ENCODE data around the gene GBP1. TPM values are rescaled to one million over a fixed set of nuclear protein-coding genes. Genes with fewer than 3 reads are reported as not detected.
A peak's percentile ranks its signal among the peaks of the same experiment; 100 is the strongest.

Gene GBP1, protein sequence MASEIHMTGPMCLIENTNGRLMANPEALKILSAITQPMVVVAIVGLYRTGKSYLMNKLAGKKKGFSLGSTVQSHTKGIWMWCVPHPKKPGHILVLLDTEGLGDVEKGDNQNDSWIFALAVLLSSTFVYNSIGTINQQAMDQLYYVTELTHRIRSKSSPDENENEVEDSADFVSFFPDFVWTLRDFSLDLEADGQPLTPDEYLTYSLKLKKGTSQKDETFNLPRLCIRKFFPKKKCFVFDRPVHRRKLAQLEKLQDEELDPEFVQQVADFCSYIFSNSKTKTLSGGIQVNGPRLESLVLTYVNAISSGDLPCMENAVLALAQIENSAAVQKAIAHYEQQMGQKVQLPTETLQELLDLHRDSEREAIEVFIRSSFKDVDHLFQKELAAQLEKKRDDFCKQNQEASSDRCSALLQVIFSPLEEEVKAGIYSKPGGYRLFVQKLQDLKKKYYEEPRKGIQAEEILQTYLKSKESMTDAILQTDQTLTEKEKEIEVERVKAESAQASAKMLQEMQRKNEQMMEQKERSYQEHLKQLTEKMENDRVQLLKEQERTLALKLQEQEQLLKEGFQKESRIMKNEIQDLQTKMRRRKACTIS
- total RNA-seq (100 to 1,000 TPM in 1 of 5 experiments, 10 to 100 TPM in 4; 17.1 to 319 (median 51.9) TPM), polyA plus RNA-seq (10 to 100 TPM; 34.3 to 57.5 TPM), total RNA-seq (66.9 reads per million, percentile 77 among the genes with 10 or more reads in this experiment)

DNA sequence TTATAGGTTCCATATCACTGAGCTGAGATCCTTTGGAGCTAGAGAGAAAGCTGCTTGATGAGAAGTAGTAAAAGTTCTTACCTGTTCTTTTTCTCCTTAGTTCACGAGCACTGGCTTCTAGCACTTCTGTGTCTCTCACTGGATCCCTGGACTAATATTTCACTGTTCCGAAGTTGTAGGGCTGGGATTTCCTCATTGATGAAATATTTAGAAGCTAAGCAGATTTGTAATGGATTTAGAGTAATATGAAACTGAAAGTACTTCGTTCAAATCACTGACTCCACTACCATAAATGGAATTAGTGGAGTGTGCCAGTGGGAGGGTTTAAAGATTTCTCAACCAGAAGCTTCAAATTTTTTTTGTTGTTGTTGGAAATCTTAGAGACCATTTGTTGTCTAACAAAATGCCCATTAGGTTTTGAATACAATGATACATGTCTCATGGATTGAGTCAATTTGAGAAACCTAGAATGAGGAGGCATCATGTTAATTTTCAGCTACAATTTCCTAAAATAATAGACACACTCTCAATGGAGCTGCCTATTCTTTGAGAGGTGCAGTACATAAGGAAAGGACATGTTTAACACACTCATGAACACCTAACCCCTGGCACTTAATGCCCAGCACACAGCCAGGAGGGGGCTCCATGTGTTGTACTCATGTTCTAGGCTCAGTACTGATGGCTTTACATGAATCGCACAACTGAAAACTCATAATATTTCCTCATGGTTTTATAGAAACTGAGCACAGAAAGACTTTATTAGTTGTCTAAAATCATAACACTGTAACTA lies at the start of gene GBP1:
Gene GBP1, minus strand, starts transcription at position 130 of the 790 bp plus-strand sequence. CDS start 1,974 bp downstream, outside the sequence.
- Mint-ChIP-seq H3K36me3 (peaks cover 0 to 47% (median 27%) of the 10 kb centered on the region in 5 donors), H3K27ac (peak within 1 kb of the TSS; percentile 90 to 98 (median 95)), H3K4me1 (peaks cover 44 to 74% (median 62%) of the 10 kb centered on the region in 7 donors), H3K4me3 (peak within 1 kb of the TSS; percentile 89 to 97 (median 94)), H3K27me3 (no peaks in the 10 kb centered on the region), H3K9me3 (no peaks in the 10 kb centered on the region)
- DNase-seq (peak in 7 of 9 donors; percentile 34 to 56 (median 52)), ATAC-seq (peak; percentile 88)
- Histone ChIP-seq H3K9me3 (ENCODE audit: control insufficient read depth in 2 of 3, low read length in 3 of 3) (no peaks in the 10 kb centered on the region), H3K4me3 (ENCODE audit: low read length) (peak within 1 kb of the TSS; percentile 56), H3K4me1 (ENCODE audit: control insufficient read depth in 2 of 2, insufficient read depth in 2 of 2, low read length in 2 of 2) (peaks cover 15 to 26% of the 10 kb centered on the region in 2 donors), H3K27ac (ENCODE audit: low read depth, low read length) (peak within 1 kb of the TSS; percentile 89), H3K27me3 (ENCODE audit: control insufficient read depth in 2 of 2, insufficient read depth in 2 of 2, low read length in 2 of 2) (no peaks in the 10 kb centered on the region), H3K36me3 (ENCODE audit: control insufficient read depth in 2 of 3, insufficient read depth in 3 of 3, low read length in 3 of 3) (peaks cover 0 to 8% (median 4%) of the 10 kb centered on the region in 3 experiments)
- ChIA-PET CTCF (interaction anchor here (1.0 to 1.6 kb wide), 5 partner anchors 20 to 208 kb away, joined by 3 to 4 read pairs (median 4); partner anchors contain the start of genes GBP3 and GBP5), POLR2A (interaction anchor here (0.6 to 4.2 kb wide), 12 partner anchors 9 to 420 kb away, joined by 3 to 29 read pairs (median 3); partner anchors contain the start of genes GBP2 and GBP3)
- intact Hi-C loops (cut with micrococcal nuclease) = loop anchor here (1.0 to 5.0 kb wide), 10 partner anchors 30 to 392 kb away; partner anchors contain the start of genes GBP3 (in 2 of the 2), GBP2 (in 1 of the 2), GTF2B (in 1 of the 2) and KYAT3 (in 1 of the 2)

GRCh38 chr1:89114662-89115061 lies 49.7 kb upstream of the GBP1 start:
- no peak for DNase-seq
- Mint-ChIP-seq H3K27me3 (no peaks in the 10 kb centered on the region), H3K4me3 (peak overlapping the region in 1 of 10 donors; percentile 3), H3K36me3 (peaks cover 33 to 67% (median 58%) of the 10 kb centered on the region in 5 donors), H3K27ac (peak overlapping the region in 4 of 9 donors; percentile 2 to 85 (median 58)), H3K4me1 (peaks cover 13 to 43% (median 26%) of the 10 kb centered on the region in 7 donors), H3K9me3 (peaks cover 0 to 3% (median 0%) of the 10 kb centered on the region in 11 donors)
- Histone ChIP-seq H3K27ac (ENCODE audit: low read depth, low read length) (no peak overlapping the region), H3K27me3 (ENCODE audit: control insufficient read depth in 2 of 2, insufficient read depth in 2 of 2, low read length in 2 of 2) (no peaks in the 10 kb centered on the region), H3K9me3 (ENCODE audit: control insufficient read depth in 2 of 3, low read length in 3 of 3) (no peaks in the 10 kb centered on the region), H3K4me3 (ENCODE audit: low read length) (no peak overlapping the region), H3K4me1 (ENCODE audit: control insufficient read depth in 2 of 2, insufficient read depth in 2 of 2, low read length in 2 of 2) (peaks cover 0 to 4% of the 10 kb centered on the region in 2 donors), H3K36me3 (ENCODE audit: control insufficient read depth in 2 of 3, insufficient read depth in 3 of 3, low read length in 3 of 3) (peaks cover 33 to 96% (median 71%) of the 10 kb centered on the region in 3 experiments)
- ATAC-seq = no peak
- intact Hi-C loops (cut with micrococcal nuclease) = loop anchor here in 1 of 2 donors (10.0 kb wide), 1 partner anchor 150 kb away; no protein-coding TSS in a partner anchor
- POLR2A ChIA-PET = interaction anchor here (1.1 kb wide), 1 partner anchor 13 kb away, joined by 4 read pairs; no protein-coding TSS in a partner anchor
- CTCF ChIA-PET = no interaction called here

GRCh38 chr1:89112871-89113613 lies 48.0 kb upstream of the GBP1 start:
- Mint-ChIP-seq H3K36me3 (peaks cover 44 to 83% (median 73%) of the 10 kb centered on the region in 5 donors), H3K4me1 (peaks cover 13 to 47% (median 31%) of the 10 kb centered on the region in 7 donors), H3K27me3 (no peaks in the 10 kb centered on the region), H3K9me3 (peaks cover 0 to 3% (median 0%) of the 10 kb centered on the region in 11 donors), H3K27ac (peak overlapping the region in 8 of 9 donors; percentile 52 to 83 (median 67)), H3K4me3 (no peak overlapping the region)
- no peaks in the 10 kb centered on the region for H3K9me3 ChIP-seq (ENCODE audit: control insufficient read depth in 2 of 3, low read length in 3 of 3)
- H3K36me3 ChIP-seq (ENCODE audit: control insufficient read depth in 2 of 3, insufficient read depth in 3 of 3, low read length in 3 of 3) = peaks cover 24 to 96% (median 69%) of the 10 kb centered on the region in 3 experiments
- no peak overlapping the region for H3K27ac ChIP-seq (ENCODE audit: low read depth, low read length)
- intact Hi-C loops (cut with micrococcal nuclease) = loop anchor here (2.0 to 10.0 kb wide), 2 partner anchors 14 to 152 kb away; partner anchors contain the start of gene GBP2 (in 1 of the 2)
- no peak for DNase-seq
- ATAC-seq = no peak
- no peaks in the 10 kb centered on the region for H3K4me1 ChIP-seq (ENCODE audit: control insufficient read depth in 2 of 2, insufficient read depth in 2 of 2, low read length in 2 of 2)
- no peak overlapping the region for H3K4me3 ChIP-seq (ENCODE audit: low read length)
- CTCF ChIA-PET = no interaction called here
- H3K27me3 ChIP-seq (ENCODE audit: control insufficient read depth in 2 of 2, insufficient read depth in 2 of 2, low read length in 2 of 2) = no peaks in the 10 kb centered on the region
- POLR2A ChIA-PET = interaction anchor here (0.7 to 1.4 kb wide), 2 partner anchors 14 to 269 kb away, joined by 4 to 7 read pairs; no protein-coding TSS in a partner anchor

DNA sequence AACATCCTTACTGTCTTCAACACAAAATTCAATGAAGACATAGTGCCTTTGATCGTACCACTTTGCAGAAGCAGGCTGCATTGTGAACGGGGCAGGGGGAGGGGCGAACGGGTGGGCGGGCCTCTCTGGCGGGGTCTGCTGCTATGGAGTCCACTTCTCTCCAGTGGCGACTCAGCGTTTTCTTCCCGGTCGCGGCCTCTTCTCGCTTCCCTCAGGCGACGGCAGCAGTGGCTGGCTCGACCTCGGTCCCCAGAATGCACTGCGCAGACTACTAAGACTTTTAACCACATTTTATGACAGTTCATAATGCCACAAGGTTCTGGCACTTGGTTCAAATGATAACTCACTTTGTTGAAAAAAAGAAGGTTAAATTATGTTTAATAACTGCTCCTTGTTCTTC lies 39.7 kb upstream of the GBP1 start:
- Histone ChIP-seq H3K27me3 (ENCODE audit: control insufficient read depth in 2 of 2, insufficient read depth in 2 of 2, low read length in 2 of 2) (no peaks in the 10 kb centered on the region), H3K9me3 (ENCODE audit: control insufficient read depth in 2 of 3, low read length in 3 of 3) (no peaks in the 10 kb centered on the region), H3K36me3 (ENCODE audit: control insufficient read depth in 2 of 3, insufficient read depth in 3 of 3, low read length in 3 of 3) (peaks cover 12 to 59% (median 34%) of the 10 kb centered on the region in 3 experiments), H3K4me3 (ENCODE audit: low read length) (no peak overlapping the region), H3K27ac (ENCODE audit: low read depth, low read length) (no peak overlapping the region), H3K4me1 (ENCODE audit: control insufficient read depth in 2 of 2, insufficient read depth in 2 of 2, low read length in 2 of 2) (no peaks in the 10 kb centered on the region)
- Mint-ChIP-seq H3K36me3 (peaks cover 31 to 70% (median 63%) of the 10 kb centered on the region in 5 donors), H3K27ac (peak overlapping the region in 4 of 9 donors; percentile 17 to 71 (median 36)), H3K4me3 (no peak overlapping the region), H3K9me3 (peaks cover 0 to 11% (median 2%) of the 10 kb centered on the region in 11 donors), H3K27me3 (no peaks in the 10 kb centered on the region), H3K4me1 (peaks cover 0 to 14% (median 9%) of the 10 kb centered on the region in 7 donors)
- ATAC-seq = no peak
- ChIA-PET CTCF (no interaction called here), POLR2A (no interaction called here)
- intact Hi-C loops (cut with micrococcal nuclease) = no loop called here
- no peak for DNase-seq

DNA sequence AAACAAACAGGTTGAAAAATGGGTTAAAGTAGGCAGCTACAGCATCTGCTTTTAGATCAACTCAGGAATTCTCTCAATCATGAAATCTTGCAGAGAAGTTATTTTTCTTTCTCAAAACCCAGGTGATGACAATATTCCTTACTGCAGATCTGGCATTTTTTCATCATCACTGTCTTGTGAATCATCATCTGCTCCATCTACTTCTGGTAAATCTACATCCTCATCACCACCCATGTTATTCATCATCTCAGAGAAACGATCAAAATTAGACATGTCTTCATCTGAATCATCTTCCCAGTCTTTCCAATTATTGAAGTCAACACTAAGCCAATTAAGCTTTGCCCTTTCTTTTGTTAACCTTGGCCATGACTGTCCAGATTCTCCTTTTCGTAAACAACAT lies 39.1 kb upstream of the GBP1 start:
- POLR2A ChIA-PET = no interaction called here
- Mint-ChIP-seq H3K9me3 (peaks cover 0 to 11% (median 3%) of the 10 kb centered on the region in 11 donors), H3K4me1 (peaks cover 0 to 13% (median 9%) of the 10 kb centered on the region in 7 donors), H3K27me3 (no peaks in the 10 kb centered on the region), H3K27ac (peak overlapping the region in 4 of 9 donors; percentile 14 to 71 (median 45)), H3K4me3 (no peak overlapping the region), H3K36me3 (peaks cover 26 to 67% (median 57%) of the 10 kb centered on the region in 5 donors)
- Histone ChIP-seq H3K36me3 (ENCODE audit: control insufficient read depth in 2 of 3, insufficient read depth in 3 of 3, low read length in 3 of 3) (peaks cover 10 to 53% (median 28%) of the 10 kb centered on the region in 3 experiments), H3K4me3 (ENCODE audit: low read length) (no peak overlapping the region), H3K4me1 (ENCODE audit: control insufficient read depth in 2 of 2, insufficient read depth in 2 of 2, low read length in 2 of 2) (no peaks in the 10 kb centered on the region), H3K27ac (ENCODE audit: low read depth, low read length) (no peak overlapping the region), H3K9me3 (ENCODE audit: control insufficient read depth in 2 of 3, low read length in 3 of 3) (no peaks in the 10 kb centered on the region), H3K27me3 (ENCODE audit: control insufficient read depth in 2 of 2, insufficient read depth in 2 of 2, low read length in 2 of 2) (no peaks in the 10 kb centered on the region)
- intact Hi-C loops (cut with micrococcal nuclease) = no loop called here
- DNase-seq (no peak), ATAC-seq (no peak)
- CTCF ChIA-PET = no interaction called here

All from naive thymus-derived CD4-positive, alpha-beta T cell (primary cell).